Ecto neural progenitor cell (in vitro differentiated cells): ENCODE data around the gene CD83.
A peak's percentile ranks its signal among the peaks of the same experiment; 100 is the strongest.
"Not testable (repeated sequence)": the region's sequence is repeated elsewhere in the genome, so short reads cannot be mapped to it uniquely, and the experiment has no call there.

Experiments used
- DNase-seq: peaks from one replicate; pipeline ENCODE4 v3.0.0-alpha.2; 2018; ENCODE audit warnings: low spot score

CD83 gene

GRCh38 chr6:14117158-14118090 lies at the start of gene CD83:
CD83 (plus strand) TSS chr6:14117772; CDS start chr6:14117812, 40 bp downstream.
- peak; percentile 64 for DNase-seq

GRCh38 chr6:14068133-14068532 lies 49.4 kb upstream of the CD83 start:
- no peak for DNase-seq

- DNase-seq = no peak
These were observed 48.9 kb upstream of the CD83 start for GRCh38 chr6:14068623-14069022.

- DNase-seq = no peak
These were observed 47.1 kb upstream of the CD83 start for GRCh38 chr6:14070457-14070856.

- no peak for DNase-seq
These were observed 45.5 kb upstream of the CD83 start for GRCh38 chr6:14072084-14072483.

- not testable (repeated sequence) for DNase-seq
These were observed 43.8 kb upstream of the CD83 start for GRCh38 chr6:14073561-14074354.

GRCh38 chr6:14074476-14075094 lies 43.0 kb upstream of the CD83 start:
- DNase-seq = no peak

GRCh38 chr6:14075095-14075503 lies 42.5 kb upstream of the CD83 start:
- no peak for DNase-seq

- no peak for DNase-seq
These were observed 40.2 kb upstream of the CD83 start for GRCh38 chr6:14077193-14077867.

- no peak for DNase-seq
These were observed 38.1 kb upstream of the CD83 start for GRCh38 chr6:14079433-14079832.

GRCh38 chr6:14079971-14080370 lies 37.6 kb upstream of the CD83 start:
- DNase-seq = no peak

- no peak for DNase-seq
These were observed 36.4 kb upstream of the CD83 start for GRCh38 chr6:14081126-14081525.

GRCh38 chr6:14082771-14083170 lies 34.8 kb upstream of the CD83 start:
- no peak for DNase-seq

GRCh38 chr6:14083262-14083661 lies 34.3 kb upstream of the CD83 start:
- no peak for DNase-seq

GRCh38 chr6:14083751-14084150 lies 33.8 kb upstream of the CD83 start:
- no peak for DNase-seq

- no peak for DNase-seq
These were observed 33.2 kb upstream of the CD83 start for GRCh38 chr6:14084388-14084787.

- no peak for DNase-seq
These were observed 32.3 kb upstream of the CD83 start for GRCh38 chr6:14085176-14085787.

- no peak for DNase-seq
These were observed 30.9 kb upstream of the CD83 start for GRCh38 chr6:14086701-14087100.

- no peak for DNase-seq
These were observed 28.9 kb upstream of the CD83 start for GRCh38 chr6:14088600-14089192.

GRCh38 chr6:14089224-14089623 lies 28.3 kb upstream of the CD83 start:
- DNase-seq = no peak

- no peak for DNase-seq
These were observed 26.1 kb upstream of the CD83 start for GRCh38 chr6:14091339-14091978.
